ENCODE data around the gene CPNE7. TPM values are rescaled to one million over a fixed set of nuclear protein-coding genes. Genes with fewer than 3 reads are reported as not detected.

The CPNE7 gene
- 0.08 TPM for total RNA-seq (2013)
- polyA plus RNA-seq (not detected), polyA minus RNA-seq (0.24 TPM in 1 of 2 replicates, not detected in the other), total RNA-seq (0 to 0.69 (median 0.16) reads per million in 11 experiments)

DNA sequence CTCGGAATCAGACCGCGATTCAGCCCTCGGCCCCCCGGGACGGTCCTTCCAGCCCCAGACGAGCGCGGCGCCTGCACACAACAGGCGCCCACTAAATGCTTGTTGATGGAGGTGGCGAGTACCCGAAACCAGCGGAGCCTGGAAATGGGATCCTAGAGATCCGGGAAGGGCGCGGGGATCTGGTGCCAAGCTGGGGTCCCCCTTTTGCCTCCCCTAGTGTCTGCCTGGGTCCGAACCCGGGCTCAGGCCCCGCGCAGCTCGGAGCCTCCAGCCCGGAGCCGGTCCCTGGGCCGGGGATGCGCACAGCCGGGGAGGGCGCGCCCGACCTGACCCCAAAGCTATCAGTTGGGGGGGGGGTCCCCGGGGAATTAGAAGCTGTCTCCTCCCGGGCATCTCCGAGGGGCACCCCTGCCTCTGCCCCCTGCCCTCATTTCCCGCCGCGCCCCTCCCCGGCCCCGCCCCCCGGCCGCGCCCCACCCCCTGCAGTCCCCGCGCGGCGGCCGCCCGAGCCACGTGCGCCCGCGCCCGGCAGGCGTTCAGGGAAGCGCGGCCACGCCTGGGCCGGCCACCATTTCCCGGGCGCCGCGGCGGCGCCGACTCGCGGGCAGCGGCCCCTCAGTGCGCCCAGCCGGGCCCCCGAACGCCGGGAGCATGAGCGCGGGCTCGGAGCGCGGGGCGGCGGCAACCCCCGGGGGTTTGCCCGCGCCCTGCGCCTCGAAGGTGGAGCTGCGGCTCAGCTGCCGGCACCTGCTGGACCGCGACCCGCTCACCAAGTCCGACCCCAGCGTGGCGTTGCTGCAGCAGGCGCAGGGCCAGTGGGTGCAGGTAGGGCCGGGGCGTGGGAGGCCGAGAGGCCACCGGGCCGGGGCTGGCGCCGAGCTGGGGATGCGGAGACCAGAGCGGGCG lies at the start of gene CPNE7:
TSS of gene CPNE7 (plus strand) at position 512 of the 906 bp plus-strand sequence. CDS start at position 652, 140 bp downstream.
- 1% methylated on average over 95 of the region's 103 CpGs for WGBS (ENCODE audit: insufficient coverage)
- peak within 1 kb of the TSS; percentile 38 for H3K9ac ChIP-seq (ENCODE audit: insufficient read depth, low read length, poor library complexity, severe bottlenecking)
- H3K4me3 ChIP-seq (replicated peaks in 1 of 3; ENCODE audit: low read depth in 2 of 3, low read length in 3 of 3) = peak within 1 kb of the TSS in 2 of 3 experiments; percentile 4 to 61
- peak within 1 kb of the TSS; percentile 70 for H3K4me2 ChIP-seq (replicated peaks; ENCODE audit: extremely low read depth, low read length, poor library complexity, severe bottlenecking)
- no peaks in the 10 kb centered on the region for H4K20me1 ChIP-seq (ENCODE audit: insufficient read depth, low read length)
- H3K27ac ChIP-seq (ENCODE audit: low read depth in 1 of 2, low read length in 2 of 2) = no peak within 1 kb of the TSS
- intact Hi-C loops (cut with micrococcal nuclease) = loop anchor here (5.0 to 10.0 kb wide), 2 partner anchors 67 to 69 kb away; no protein-coding TSS in a partner anchor
- H3K36me3 ChIP-seq (replicated peaks in 1 of 2; ENCODE audit: control insufficient read depth in 1 of 2, insufficient read depth in 2 of 2, low read length in 2 of 2) = no peaks in the 10 kb centered on the region
- Mint-ChIP-seq H3K4me1 (peaks cover 12% of the 10 kb centered on the region), H3K36me3 (no peaks in the 10 kb centered on the region), H3K27me3 (ENCODE audit: low read depth in 3 of 3) (peaks cover 37 to 58% (median 44%) of the 10 kb centered on the region in 3 donors), H3K27ac (no peak within 1 kb of the TSS), H3K4me3 (peak within 1 kb of the TSS; percentile 61 to 80), H3K9me3 (peaks cover 0 to 4% (median 3%) of the 10 kb centered on the region in 7 donors)
- TF ChIP-seq, protein P1, sequence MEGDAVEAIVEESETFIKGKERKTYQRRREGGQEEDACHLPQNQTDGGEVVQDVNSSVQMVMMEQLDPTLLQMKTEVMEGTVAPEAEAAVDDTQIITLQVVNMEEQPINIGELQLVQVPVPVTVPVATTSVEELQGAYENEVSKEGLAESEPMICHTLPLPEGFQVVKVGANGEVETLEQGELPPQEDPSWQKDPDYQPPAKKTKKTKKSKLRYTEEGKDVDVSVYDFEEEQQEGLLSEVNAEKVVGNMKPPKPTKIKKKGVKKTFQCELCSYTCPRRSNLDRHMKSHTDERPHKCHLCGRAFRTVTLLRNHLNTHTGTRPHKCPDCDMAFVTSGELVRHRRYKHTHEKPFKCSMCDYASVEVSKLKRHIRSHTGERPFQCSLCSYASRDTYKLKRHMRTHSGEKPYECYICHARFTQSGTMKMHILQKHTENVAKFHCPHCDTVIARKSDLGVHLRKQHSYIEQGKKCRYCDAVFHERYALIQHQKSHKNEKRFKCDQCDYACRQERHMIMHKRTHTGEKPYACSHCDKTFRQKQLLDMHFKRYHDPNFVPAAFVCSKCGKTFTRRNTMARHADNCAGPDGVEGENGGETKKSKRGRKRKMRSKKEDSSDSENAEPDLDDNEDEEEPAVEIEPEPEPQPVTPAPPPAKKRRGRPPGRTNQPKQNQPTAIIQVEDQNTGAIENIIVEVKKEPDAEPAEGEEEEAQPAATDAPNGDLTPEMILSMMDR (IDR thresholded peaks at IDR 0.05) = no peak
- peaks cover 0 to 1% of the 10 kb centered on the region in 2 donors for H3K9me3 ChIP-seq (replicated peaks in 1 of 2; ENCODE audit: control insufficient read depth in 1 of 2, insufficient read depth in 1 of 2, low read length in 2 of 2)
- peaks cover 10 to 20% of the 10 kb centered on the region in 2 donors for H3K4me1 ChIP-seq (ENCODE audit: control insufficient read depth in 1 of 2, insufficient read depth in 2 of 2, low read length in 2 of 2)
- peaks cover 15 to 41% of the 10 kb centered on the region in 2 donors for H3K27me3 ChIP-seq (ENCODE audit: control insufficient read depth in 2 of 2, insufficient read depth in 2 of 2, low read length in 2 of 2)
- H2AFZ ChIP-seq (ENCODE audit: insufficient read depth, low read depth, low read length, poor library complexity, severe bottlenecking) = peak within 1 kb of the TSS; percentile 53
- H3K79me2 ChIP-seq (ENCODE audit: insufficient read depth, low read length) = no peaks in the 10 kb centered on the region
- DNase-seq = no peak

DNA sequence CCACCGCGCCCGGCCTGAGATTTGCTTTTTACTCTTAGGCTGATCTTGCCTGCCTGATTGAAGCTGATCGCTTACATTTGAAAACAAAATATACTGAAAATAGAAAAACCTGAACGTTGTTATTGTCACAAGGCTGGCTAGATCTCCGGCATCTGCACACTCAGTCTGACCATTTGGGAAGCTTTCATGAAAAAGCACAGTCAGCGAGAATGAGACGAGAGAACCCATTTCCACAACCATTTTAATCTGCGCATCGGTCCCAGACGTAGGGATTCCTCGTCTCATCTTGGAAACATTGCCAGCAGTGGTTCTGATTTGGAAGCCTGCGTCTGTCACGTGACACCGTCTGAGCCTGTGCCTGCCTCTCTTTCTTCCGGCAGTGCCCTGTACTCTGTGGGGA lies 46.5 kb upstream of the CPNE7 start:
- H3K9me3 Mint-ChIP-seq = no peaks in the 10 kb centered on the region
- peaks cover 9% of the 10 kb centered on the region for H3K4me1 Mint-ChIP-seq
- Histone ChIP-seq H2AFZ (ENCODE audit: insufficient read depth, low read depth, low read length, poor library complexity, severe bottlenecking) (no peak overlapping the region), H3K9me3 (replicated peaks in 1 of 2; ENCODE audit: control insufficient read depth in 1 of 2, insufficient read depth in 1 of 2, low read length in 2 of 2) (no peaks in the 10 kb centered on the region), H3K27me3 (ENCODE audit: control insufficient read depth in 2 of 2, insufficient read depth in 2 of 2, low read length in 2 of 2) (no peaks in the 10 kb centered on the region), H3K27ac (ENCODE audit: low read depth in 1 of 2, low read length in 2 of 2) (no peak overlapping the region), H3K79me2 (ENCODE audit: insufficient read depth, low read length) (no peaks in the 10 kb centered on the region), H4K20me1 (ENCODE audit: insufficient read depth, low read length) (peaks cover 7% of the 10 kb centered on the region), H3K4me1 (ENCODE audit: control insufficient read depth in 1 of 2, insufficient read depth in 2 of 2, low read length in 2 of 2) (peaks cover 10 to 12% of the 10 kb centered on the region in 2 donors), H3K4me2 (replicated peaks; ENCODE audit: extremely low read depth, low read length, poor library complexity, severe bottlenecking) (no peak overlapping the region), H3K4me3 (replicated peaks in 1 of 3; ENCODE audit: low read depth in 2 of 3, low read length in 3 of 3) (no peak overlapping the region), H3K36me3 (replicated peaks in 1 of 2; ENCODE audit: control insufficient read depth in 1 of 2, insufficient read depth in 2 of 2, low read length in 2 of 2) (peaks cover 69 to 93% of the 10 kb centered on the region in 2 donors), H3K9ac (ENCODE audit: insufficient read depth, low read length, poor library complexity, severe bottlenecking) (no peak overlapping the region)
- intact Hi-C loops (cut with micrococcal nuclease) = no loop called here
- no peak overlapping the region for H3K4me3 Mint-ChIP-seq
- WGBS (ENCODE audit: insufficient coverage) = 86% methylated on average over 14 of the region's 16 CpGs
- H3K27ac Mint-ChIP-seq = peak overlapping the region in 1 of 7 donors; percentile 35
- DNase-seq = no peak
- H3K27me3 Mint-ChIP-seq (ENCODE audit: low read depth in 3 of 3) = peaks cover 0 to under 1% (median 0%) of the 10 kb centered on the region in 3 donors
- TF ChIP-seq, protein P1 (IDR thresholded peaks at IDR 0.05) = no peak
- peaks cover 72 to 95% of the 10 kb centered on the region in 2 donors for H3K36me3 Mint-ChIP-seq
